ENCODE results near the gene SULF2. TPM values are rescaled to one million over a fixed set of nuclear protein-coding genes. Genes with fewer than 3 reads are reported as not detected.

The SULF2 gene
- total RNA-seq, 2 donors from 2014 or later = 75.7 to 146 TPM

DNA sequence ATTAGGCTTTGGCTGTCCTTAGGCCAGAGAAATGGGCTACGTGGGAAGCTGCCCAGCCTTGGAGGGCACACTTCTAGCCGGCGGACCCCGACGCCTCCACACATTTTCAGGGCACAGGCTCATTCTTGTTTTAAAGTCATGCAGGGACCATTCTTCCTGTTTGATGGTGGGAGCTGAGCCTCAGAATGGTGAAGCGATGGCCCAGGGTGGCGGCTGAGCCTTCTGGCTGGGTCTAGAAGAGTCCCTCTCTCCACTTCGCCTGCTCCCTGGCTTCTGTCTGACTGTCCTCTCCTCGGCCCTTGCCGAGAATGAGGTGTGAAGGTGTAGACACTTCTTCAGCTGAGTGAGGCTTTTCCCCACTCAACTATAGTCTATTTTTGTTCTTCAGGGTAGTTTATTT, 114.4 kb downstream of the SULF2 start:
- WGBS, 2 experiments (ENCODE audit: insufficient coverage in 1 of 2, insufficient read length in 1 of 2) = 93 to 96% methylated on average over 3 to 10 of the region's 10 CpGs
- Mint-ChIP-seq H3K36me3 (ENCODE audit: low read depth) (peaks cover 33% of the 10 kb centered on the region), H3K27ac (no peak overlapping the region), H3K9me3 (no peaks in the 10 kb centered on the region), H3K4me1 (no peaks in the 10 kb centered on the region), H3K27me3 (ENCODE audit: insufficient read depth) (no peaks in the 10 kb centered on the region), H3K4me3 (no peak overlapping the region)
- no peak overlapping the region for H3K4me3 ChIP-seq (ENCODE audit: low read length)
- TF ChIP-seq, protein P1, sequence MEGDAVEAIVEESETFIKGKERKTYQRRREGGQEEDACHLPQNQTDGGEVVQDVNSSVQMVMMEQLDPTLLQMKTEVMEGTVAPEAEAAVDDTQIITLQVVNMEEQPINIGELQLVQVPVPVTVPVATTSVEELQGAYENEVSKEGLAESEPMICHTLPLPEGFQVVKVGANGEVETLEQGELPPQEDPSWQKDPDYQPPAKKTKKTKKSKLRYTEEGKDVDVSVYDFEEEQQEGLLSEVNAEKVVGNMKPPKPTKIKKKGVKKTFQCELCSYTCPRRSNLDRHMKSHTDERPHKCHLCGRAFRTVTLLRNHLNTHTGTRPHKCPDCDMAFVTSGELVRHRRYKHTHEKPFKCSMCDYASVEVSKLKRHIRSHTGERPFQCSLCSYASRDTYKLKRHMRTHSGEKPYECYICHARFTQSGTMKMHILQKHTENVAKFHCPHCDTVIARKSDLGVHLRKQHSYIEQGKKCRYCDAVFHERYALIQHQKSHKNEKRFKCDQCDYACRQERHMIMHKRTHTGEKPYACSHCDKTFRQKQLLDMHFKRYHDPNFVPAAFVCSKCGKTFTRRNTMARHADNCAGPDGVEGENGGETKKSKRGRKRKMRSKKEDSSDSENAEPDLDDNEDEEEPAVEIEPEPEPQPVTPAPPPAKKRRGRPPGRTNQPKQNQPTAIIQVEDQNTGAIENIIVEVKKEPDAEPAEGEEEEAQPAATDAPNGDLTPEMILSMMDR (conservative IDR thresholded peaks at IDR 0.05) = no peak
- H3K9me3 ChIP-seq (ENCODE audit: control insufficient read depth, low read length) = no peaks in the 10 kb centered on the region
- no peak overlapping the region for H3K27ac ChIP-seq (ENCODE audit: low read depth, low read length)
- DNase-seq = no peak
- no peaks in the 10 kb centered on the region for H3K4me1 ChIP-seq (ENCODE audit: control insufficient read depth, insufficient read depth, low read length)
- peaks cover 66% of the 10 kb centered on the region for H3K36me3 ChIP-seq (ENCODE audit: control insufficient read depth, insufficient read depth, low read length)
- H3K9ac ChIP-seq (ENCODE audit: extremely low read depth, low read length, poor library complexity, severe bottlenecking) = no peak overlapping the region
- no peaks in the 10 kb centered on the region for H3K27me3 ChIP-seq (ENCODE audit: control insufficient read depth, insufficient read depth, low read length, poor library complexity, severe bottlenecking)

DNA sequence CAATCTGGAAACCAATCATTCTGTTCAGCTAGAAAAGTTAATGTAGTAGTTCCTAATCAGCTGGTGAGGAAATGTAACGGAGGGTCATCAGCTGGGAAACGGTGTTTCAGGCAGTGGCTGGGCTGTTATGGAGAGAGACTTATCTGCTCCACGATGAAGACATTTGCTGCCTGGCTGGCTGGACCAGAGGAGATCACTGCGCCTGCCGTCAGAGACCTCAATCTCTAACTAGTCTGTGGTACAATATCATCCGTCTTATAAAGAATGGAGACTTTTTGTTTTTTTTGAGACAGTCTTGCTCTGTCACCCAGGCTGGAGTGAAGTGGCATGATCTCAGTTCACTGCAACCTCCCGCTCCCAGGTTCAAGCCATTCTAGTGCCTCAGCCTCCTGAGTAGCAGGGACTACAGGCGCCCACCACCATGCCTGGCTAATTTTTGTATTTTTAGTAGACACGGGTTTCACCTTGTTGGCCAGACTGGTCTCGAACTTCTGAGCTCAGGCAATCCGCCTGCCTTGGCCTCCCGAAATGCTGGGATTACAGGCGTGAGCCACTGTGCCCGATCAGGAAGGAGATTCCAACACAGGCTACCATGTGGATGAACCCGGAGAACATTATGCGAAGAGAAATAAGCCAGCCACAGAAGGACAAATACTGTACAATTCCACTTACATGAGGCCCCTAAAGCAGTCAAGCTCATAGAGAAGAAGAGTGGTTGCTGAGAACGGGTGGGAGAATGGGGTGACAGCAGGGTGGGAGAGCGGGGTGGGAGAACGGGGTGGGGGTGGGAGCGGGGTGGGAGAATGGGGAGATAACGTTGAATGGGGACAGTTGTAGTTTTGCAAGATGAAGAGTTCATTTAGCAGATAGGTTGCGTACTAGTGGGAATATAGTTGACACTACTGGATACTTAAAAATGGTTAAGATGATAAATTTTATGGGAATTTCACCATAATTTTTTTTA, 115.1 kb downstream of the SULF2 start:
- TF ChIP-seq, protein P1 (conservative IDR thresholded peaks at IDR 0.05) = no peak
- H3K27ac Mint-ChIP-seq = no peak overlapping the region
- WGBS, 2 experiments (ENCODE audit: insufficient coverage in 1 of 2, insufficient read length in 1 of 2) = 94 to 95% methylated on average over 14 to 17 of the region's 22 CpGs
- no peak overlapping the region for H3K9ac ChIP-seq (ENCODE audit: extremely low read depth, low read length, poor library complexity, severe bottlenecking)
- peaks cover 66% of the 10 kb centered on the region for H3K36me3 ChIP-seq (ENCODE audit: control insufficient read depth, insufficient read depth, low read length)
- H3K27me3 Mint-ChIP-seq (ENCODE audit: insufficient read depth) = no peaks in the 10 kb centered on the region
- H3K9me3 ChIP-seq (ENCODE audit: control insufficient read depth, low read length) = no peaks in the 10 kb centered on the region
- no peak overlapping the region for H3K27ac ChIP-seq (ENCODE audit: low read depth, low read length)
- no peaks in the 10 kb centered on the region for H3K9me3 Mint-ChIP-seq
- no peaks in the 10 kb centered on the region for H3K27me3 ChIP-seq (ENCODE audit: control insufficient read depth, insufficient read depth, low read length, poor library complexity, severe bottlenecking)
- no peak overlapping the region for H3K4me3 ChIP-seq (ENCODE audit: low read length)
- no peak for DNase-seq
- H3K4me1 ChIP-seq (ENCODE audit: control insufficient read depth, insufficient read depth, low read length) = no peaks in the 10 kb centered on the region
- H3K36me3 Mint-ChIP-seq (ENCODE audit: low read depth) = peaks cover 33% of the 10 kb centered on the region
- no peaks in the 10 kb centered on the region for H3K4me1 Mint-ChIP-seq
- no peak overlapping the region for H3K4me3 Mint-ChIP-seq

DNA sequence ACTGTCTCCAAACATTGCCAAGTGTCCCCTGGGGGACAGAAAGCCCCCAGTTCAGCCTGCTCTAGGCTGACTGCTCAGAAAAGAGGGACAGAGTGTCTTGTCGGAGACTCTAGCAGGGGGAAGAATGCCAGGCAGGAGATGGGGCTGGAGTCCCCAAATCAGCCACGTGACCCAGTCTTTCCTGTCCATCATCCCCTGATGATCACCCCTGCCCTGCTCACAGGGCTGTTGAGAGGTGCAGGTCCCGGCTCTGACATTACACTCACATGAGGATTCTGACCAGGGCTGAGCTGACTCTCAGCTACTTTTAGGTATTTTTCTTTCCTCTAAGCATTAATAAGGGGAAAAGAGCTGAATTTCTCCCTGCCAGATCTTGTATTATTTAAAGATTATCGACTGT, 115.8 kb downstream of the SULF2 start:
- Mint-ChIP-seq H3K9me3 (no peaks in the 10 kb centered on the region), H3K36me3 (ENCODE audit: low read depth) (peaks cover 38% of the 10 kb centered on the region), H3K4me1 (no peaks in the 10 kb centered on the region), H3K4me3 (no peak overlapping the region), H3K27ac (no peak overlapping the region), H3K27me3 (ENCODE audit: insufficient read depth) (no peaks in the 10 kb centered on the region)
- no peaks in the 10 kb centered on the region for H3K27me3 ChIP-seq (ENCODE audit: control insufficient read depth, insufficient read depth, low read length, poor library complexity, severe bottlenecking)
- H3K4me1 ChIP-seq (ENCODE audit: control insufficient read depth, insufficient read depth, low read length) = no peaks in the 10 kb centered on the region
- H3K4me3 ChIP-seq (ENCODE audit: low read length) = no peak overlapping the region
- no peak overlapping the region for H3K27ac ChIP-seq (ENCODE audit: low read depth, low read length)
- TF ChIP-seq, protein P1 (conservative IDR thresholded peaks at IDR 0.05) = no peak
- no peak for DNase-seq
- WGBS, 2 experiments (ENCODE audit: insufficient coverage in 1 of 2, insufficient read length in 1 of 2) = 98 to 99% methylated on average over 4 of the region's 4 CpGs
- no peaks in the 10 kb centered on the region for H3K9me3 ChIP-seq (ENCODE audit: control insufficient read depth, low read length)
- peaks cover 60% of the 10 kb centered on the region for H3K36me3 ChIP-seq (ENCODE audit: control insufficient read depth, insufficient read depth, low read length)
- no peak overlapping the region for H3K9ac ChIP-seq (ENCODE audit: extremely low read depth, low read length, poor library complexity, severe bottlenecking)

Data from endodermal cell (in vitro differentiated cells).